Activated T-helper 1 cell treated with anti-CD3 and anti-CD28 coated beads, Interleukin-2, amount 50 U/mL, for 16 hours (primary cell): ENCODE data around the gene GADD45GIP1.

ENCODE experiments used
- DNase-seq, 2 donors: peaks; one replicate each; pipeline ENCODE4 v3.0.0-alpha.2; 2020; ENCODE audit warnings: low read depth in 1 of 2, low spot score in 1 of 2

The GADD45GIP1 gene

DNA sequence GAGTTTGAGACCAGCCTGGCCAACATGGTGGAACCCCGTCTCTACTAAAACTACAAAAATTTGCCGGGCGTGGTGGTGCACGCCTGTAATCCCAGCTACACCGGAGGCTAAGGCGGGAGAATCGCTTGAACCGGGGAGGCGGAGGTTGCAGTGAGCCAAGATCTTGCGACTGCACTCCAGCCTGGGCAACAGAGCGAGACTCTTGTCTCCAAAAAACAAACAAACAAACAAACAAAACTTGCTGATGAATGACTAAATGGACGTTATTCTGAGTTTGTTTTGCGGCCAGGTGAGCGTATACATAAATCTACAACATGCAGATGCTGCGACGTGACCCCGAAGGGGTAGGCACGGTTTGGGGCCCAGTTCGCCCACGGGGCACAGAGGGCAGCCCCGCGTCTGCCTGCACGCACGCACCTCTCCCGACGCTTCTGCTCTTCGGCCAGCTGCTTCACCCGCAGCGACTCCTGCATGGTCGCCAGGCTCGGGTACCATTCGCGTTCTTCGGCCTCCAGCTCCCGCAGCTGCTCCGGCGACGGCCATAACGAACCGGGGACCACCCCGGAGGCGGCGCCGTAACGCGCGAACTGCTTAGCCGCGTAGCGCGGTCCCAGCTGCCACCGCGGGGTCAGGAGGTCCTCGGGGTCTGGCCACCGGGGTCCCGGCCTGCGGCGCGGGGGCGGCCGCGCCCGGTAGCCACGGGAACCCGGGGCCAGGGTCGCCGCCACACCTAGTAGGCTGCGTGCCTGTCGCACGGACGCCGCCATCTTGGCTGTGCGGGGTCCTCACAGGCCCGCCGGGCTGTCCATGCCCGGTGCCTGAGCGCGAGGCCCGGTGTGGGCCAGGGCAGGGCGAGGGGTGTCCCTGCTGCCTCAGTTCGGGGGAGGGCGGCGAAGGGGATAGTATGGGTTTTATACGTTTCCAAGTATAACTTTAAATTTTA, at the start of gene GADD45GIP1:
Gene GADD45GIP1, minus strand, starts transcription at position 778 of the 943 bp plus-strand sequence. Its CDS starts 11 bp downstream, at position 767.
- peak; percentile 65 to 69 for DNase-seq

- no peak for DNase-seq
Measured at GRCh38 chr19:13005861-13006370, 48.9 kb upstream of the GADD45GIP1 start.

DNA sequence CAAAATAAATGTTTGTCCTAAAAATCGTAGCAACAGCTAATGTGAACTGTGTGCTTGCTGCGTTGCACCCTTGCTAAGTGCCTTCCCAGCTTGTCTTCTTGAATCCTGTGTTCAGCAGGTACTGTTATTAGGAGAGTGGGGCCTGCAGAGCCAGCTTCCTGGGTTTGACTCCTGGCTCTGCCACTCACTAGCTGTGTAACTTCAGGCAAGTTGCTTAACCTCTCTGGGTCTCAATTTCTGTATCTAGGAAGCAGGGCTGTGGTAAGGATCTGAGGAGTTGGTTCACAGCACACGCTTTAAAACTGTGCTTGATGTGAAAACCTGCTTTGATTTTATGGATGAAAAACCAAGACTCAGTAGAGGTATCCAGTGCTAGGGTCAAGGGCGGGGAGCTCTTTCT, 48.2 kb upstream of the GADD45GIP1 start:
- DNase-seq: no peak

- no peak for DNase-seq
Measured at GRCh38 chr19:13004273-13004672, 47.2 kb upstream of the GADD45GIP1 start.

DNA sequence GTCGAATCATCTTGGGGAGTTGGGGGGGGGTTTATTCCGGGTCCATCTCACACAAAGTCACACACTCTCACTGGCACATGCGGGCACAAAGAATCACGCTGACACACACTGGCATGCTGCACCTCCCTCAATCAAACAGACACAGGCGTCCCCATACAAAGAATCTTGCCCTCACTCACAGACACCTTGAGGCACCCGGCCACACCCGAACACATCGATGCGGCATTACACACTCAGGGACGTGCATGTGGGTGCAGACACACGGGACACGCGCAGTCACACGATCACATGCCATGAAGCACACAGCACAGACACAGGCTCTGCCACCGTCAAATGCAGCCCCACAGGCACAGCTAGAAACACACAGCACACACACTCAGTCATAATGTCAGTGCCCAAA, 46.1 kb upstream of the GADD45GIP1 start:
- no peak for DNase-seq

DNA sequence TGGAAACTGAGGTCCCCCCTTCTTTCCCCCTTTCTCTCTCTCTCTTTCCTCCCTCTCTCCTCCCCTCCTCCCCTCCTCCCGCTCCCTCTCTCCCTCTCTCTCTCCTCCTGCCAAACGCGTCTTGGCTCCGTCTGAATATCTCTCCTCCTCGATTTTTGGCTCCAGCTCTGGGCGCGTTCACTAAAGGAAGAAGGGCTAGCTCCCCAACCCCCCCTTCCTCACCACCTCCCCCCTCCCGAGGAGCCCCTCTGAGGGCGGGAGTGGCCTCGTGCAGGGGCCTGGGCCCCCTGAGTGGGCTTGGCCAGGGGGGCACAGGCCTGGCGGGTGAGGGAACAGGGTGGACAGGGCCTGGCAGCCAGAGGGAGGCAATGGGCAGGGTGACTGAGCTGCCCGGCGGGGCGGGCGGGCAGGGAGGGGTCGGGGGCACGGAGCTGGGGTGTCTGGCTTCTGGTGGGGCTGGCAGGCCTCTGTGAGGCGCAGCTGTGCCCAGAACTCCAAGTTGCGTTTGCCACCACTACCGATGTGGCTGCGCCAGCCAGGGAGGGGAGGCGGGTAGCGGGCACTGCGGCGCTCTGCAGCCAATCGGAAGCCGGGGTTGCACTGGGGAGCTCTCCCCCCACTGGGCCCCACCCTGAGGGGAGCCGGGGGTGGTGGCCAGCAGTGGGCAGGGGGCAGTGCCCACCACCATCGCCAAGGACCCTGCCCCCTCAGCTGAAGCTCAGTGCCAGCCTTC, 45.3 kb upstream of the GADD45GIP1 start:
- no peak for DNase-seq

DNA sequence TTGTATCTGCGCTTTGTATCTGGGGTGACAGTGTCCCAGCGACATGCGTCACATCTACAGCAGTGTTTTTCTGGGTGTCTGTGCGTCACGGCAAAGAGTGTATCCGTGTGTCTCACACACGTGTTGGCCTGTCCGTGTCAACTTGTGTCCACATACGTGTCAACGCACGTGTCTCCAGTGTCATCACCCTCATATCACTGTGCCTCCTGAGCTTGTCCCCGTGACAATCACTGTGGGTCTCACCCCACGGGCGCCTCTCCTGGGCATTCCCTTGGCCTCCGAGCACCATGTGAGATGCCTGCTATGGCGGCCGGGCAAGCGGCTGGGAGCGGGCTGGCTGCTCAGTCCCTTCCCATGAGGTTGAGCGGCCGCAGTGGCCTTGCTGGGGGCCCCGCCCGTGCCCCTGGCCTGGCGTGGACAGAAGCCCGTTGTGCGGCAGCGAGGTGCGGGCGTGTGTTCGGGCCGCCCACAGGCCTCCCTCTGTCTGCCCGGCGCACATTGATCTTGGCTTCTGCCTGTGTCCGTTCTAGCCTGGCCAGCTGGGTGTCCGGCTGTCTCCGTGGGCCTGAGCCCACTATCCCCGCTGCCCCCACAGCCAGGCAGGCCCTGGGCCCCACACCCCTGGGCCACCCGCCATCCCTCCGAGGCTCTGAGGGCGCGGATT, 44.6 kb upstream of the GADD45GIP1 start:
- no peak for DNase-seq

DNA sequence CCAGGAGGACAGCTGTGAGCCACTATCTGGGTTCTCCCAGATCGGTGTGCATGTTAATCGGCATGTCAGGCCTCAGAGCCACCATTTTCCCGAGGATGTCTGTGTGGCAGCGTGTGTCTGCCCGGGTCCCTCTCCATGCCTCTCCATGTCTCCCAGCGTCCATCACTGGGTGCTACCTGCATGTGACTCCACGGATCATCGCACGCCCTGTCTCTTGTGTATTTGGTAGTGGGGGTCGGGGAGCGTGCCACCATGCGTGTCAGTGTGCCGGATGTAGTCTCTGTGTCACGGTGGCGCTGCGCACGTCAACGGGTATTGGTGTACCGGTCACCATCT, 44.1 kb upstream of the GADD45GIP1 start:
- DNase-seq: no peak

GRCh38 chr19:12997967-12998940, 41.2 kb upstream of the GADD45GIP1 start:
- no peak for DNase-seq

- DNase-seq: no peak
Measured at GRCh38 chr19:12997179-12997966, 40.4 kb upstream of the GADD45GIP1 start.

DNA sequence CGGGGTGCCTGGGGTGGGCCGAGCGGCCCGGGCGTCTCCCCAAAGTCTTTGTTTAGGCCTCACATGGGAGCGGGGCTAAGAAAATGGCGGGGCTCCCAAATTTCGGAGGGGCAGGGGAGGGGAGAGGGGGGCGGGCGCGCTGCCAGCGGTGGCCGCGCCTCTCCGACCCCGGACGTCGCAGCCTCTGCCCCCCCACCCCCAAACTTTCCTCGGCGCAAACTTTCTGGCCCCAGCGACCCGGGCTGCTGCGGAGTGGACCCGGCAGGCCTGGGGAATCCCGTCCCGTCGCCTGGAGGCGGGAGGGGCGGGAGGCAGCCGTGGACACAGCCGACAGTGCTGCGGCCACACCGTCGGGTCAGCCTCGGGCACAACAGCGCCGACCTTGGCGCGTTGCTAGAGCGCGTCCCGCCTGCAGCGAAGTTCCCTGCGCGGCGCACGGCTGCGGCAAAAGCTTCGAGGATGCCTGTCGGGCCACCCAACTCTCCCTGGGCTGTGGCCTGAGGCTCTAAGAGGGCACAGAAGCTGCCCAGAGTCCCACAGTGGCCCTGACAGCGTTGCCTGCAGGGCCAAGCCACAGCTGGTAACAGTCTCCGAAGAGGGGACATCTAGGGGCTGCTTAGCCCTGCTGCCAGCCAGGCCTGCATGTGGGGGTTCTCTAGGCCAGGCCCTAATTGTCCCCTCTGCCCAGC, 39.5 kb upstream of the GADD45GIP1 start:
- DNase-seq: no peak

GRCh38 chr19:12995596-12996405, 38.8 kb upstream of the GADD45GIP1 start:
- DNase-seq: no peak

GRCh38 chr19:12994701-12995595, 37.9 kb upstream of the GADD45GIP1 start, which contains the start of gene NFIX:
Gene NFIX, plus strand, starts transcription at chr19:12995475. Its CDS starts 363 bp downstream, at chr19:12995838.
- peak; percentile 26 to 38 for DNase-seq

DNA sequence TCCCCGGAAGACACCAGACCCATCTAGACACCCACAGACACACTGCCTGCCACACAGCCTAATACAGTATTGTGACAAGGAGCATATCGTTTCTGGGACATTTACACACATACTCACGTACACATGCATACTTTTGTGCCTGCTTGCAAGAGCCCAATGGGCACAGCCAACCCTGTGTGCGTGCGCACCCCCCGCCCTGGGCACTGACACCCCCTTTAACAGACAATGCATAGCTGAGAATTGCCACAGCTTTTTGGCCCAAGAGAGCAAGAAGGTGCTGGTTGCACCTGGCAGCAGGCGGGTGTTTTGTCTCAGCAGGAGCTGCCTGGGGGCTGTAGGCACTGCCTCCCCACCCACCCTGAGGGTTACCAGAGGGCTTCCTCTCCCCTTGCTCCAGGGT, 36.5 kb upstream of the GADD45GIP1 start:
- DNase-seq: no peak

- no peak for DNase-seq
Measured at GRCh38 chr19:12992729-12993128, 35.7 kb upstream of the GADD45GIP1 start.

DNA sequence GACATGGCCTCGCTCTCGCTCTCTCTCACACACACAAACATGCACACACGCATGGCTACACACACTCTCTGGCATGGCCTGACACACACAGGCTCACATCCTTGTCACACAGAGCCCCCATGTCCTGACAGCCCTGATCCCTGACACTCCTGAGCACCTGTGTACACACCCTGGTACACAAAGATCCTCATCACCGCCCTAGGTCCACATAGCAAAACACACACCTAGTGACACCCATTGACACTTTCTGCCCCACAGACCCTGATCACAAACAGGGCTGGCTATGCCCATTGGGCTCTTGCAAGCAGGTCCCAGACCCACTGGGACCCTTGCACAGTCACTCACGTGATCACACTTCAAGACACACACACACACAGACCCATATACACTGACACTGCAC, 34.3 kb upstream of the GADD45GIP1 start:
- DNase-seq: no peak

DNA sequence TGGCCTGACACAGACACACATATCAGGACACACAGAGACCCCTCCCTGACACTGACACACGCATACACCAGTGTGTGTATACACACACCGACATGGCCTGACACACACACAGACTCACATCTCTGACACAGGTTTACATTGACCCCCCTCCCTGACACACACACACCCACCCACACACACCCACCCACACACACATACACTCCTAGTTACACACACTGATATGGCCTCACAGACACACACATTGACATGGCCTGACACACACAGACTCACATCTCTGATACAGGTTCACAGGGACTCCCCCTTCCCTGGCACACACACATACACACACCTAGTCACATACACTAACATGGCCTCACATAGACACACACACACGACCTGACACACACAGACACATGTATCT, 33.8 kb upstream of the GADD45GIP1 start:
- no peak for DNase-seq
